Measurements from ENCODE around the gene WWTR1. TPM values are rescaled to one million over a fixed set of nuclear protein-coding genes. Genes with fewer than 3 reads are reported as not detected.
A peak's percentile ranks its signal among the peaks of the same experiment; 100 is the strongest.

Gene WWTR1
- total RNA-seq, 1 experiment from 2014 or later = 79.7 TPM

GRCh38 chr3:149673393-149673792 is 15.6 kb upstream of the WWTR1 start:
- peaks cover 3% of the 10 kb centered on the region; the same call in 1 of the 2 replicates for H3K9me2 ChIP-seq (replicated peaks; ENCODE audit: low read length)
- no peaks in the 10 kb centered on the region for H3F3A ChIP-seq (ENCODE audit: low read length, unreplicated experiment)
- no peaks in the 10 kb centered on the region for H3K27me3 ChIP-seq (ENCODE audit: low read length)
- H4K20me1 ChIP-seq (ENCODE audit: low read length) = no peaks in the 10 kb centered on the region
- H3K4me3 ChIP-seq (ENCODE audit: low read length) = no peak overlapping the region
- no TSS peak for BruUV-seq (replicated peaks)
- DNase-seq (peak; percentile 25), ATAC-seq (no peak)
- no peaks in the 10 kb centered on the region for H3K9me3 ChIP-seq (ENCODE audit: low read length)
- TF ChIP-seq CTCF (conservative IDR thresholded peaks at IDR 0.05; ENCODE audit: low read depth, low read length) (no peak), EZH2 (IDR thresholded peaks at IDR 0.05; ENCODE audit: low read length, unreplicated experiment) (no peak), EZH2phosphoT487 (IDR thresholded peaks at IDR 0.05; ENCODE audit: borderline replicate concordance, low read length) (no peak)
- H3K36me3 ChIP-seq (ENCODE audit: low read depth, low read length) = no peaks in the 10 kb centered on the region
- intact Hi-C loops (cut with micrococcal nuclease) = no loop called here
- H2AFZ ChIP-seq (ENCODE audit: low read length) = no peak overlapping the region
- peaks cover 7% of the 10 kb centered on the region for H3K4me1 ChIP-seq (ENCODE audit: insufficient read depth, low read length)
- ChIA-PET POLR2A (ENCODE audit: unreplicated experiment) (no interaction called here), CTCF (no interaction called here)
- H3K79me2 ChIP-seq (ENCODE audit: low read length) = no peaks in the 10 kb centered on the region
- no peak overlapping the region for H3K27ac ChIP-seq (ENCODE audit: low read length)
- H3K9ac ChIP-seq (ENCODE audit: low read length) = no peak overlapping the region
- H3K4me2 ChIP-seq (ENCODE audit: low read length) = no peak overlapping the region

GRCh38 chr3:149670742-149671492 is 13.1 kb upstream of the WWTR1 start:
- Histone ChIP-seq H3K9me2 (replicated peaks; ENCODE audit: low read length) (peaks cover 3% of the 10 kb centered on the region; the same call in 1 of the 2 replicates), H3K4me3 (ENCODE audit: low read length) (no peak overlapping the region), H3K27ac (ENCODE audit: low read length) (no peak overlapping the region), H3K36me3 (ENCODE audit: low read depth, low read length) (no peaks in the 10 kb centered on the region), H3F3A (ENCODE audit: low read length, unreplicated experiment) (no peaks in the 10 kb centered on the region), H2AFZ (ENCODE audit: low read length) (no peak overlapping the region), H3K9ac (ENCODE audit: low read length) (no peak overlapping the region), H3K9me3 (ENCODE audit: low read length) (no peaks in the 10 kb centered on the region), H3K27me3 (ENCODE audit: low read length) (no peaks in the 10 kb centered on the region), H3K4me1 (ENCODE audit: insufficient read depth, low read length) (no peaks in the 10 kb centered on the region), H4K20me1 (ENCODE audit: low read length) (no peaks in the 10 kb centered on the region), H3K4me2 (ENCODE audit: low read length) (no peak overlapping the region), H3K79me2 (ENCODE audit: low read length) (no peaks in the 10 kb centered on the region)
- POLR2A ChIA-PET (ENCODE audit: unreplicated experiment) = no interaction called here
- BruUV-seq (replicated peaks) = no TSS peak
- ATAC-seq (no peak), DNase-seq (no peak)
- CTCF ChIA-PET = no interaction called here
- intact Hi-C loops (cut with micrococcal nuclease) = no loop called here
- TF ChIP-seq CTCF (conservative IDR thresholded peaks at IDR 0.05; ENCODE audit: low read depth, low read length) (no peak), EZH2phosphoT487 (IDR thresholded peaks at IDR 0.05; ENCODE audit: borderline replicate concordance, low read length) (no peak), EZH2 (IDR thresholded peaks at IDR 0.05; ENCODE audit: low read length, unreplicated experiment) (no peak)

- BruUV-seq (replicated peaks) = no TSS peak
- no peak overlapping the region for H2AFZ ChIP-seq (ENCODE audit: low read length)
- no peaks in the 10 kb centered on the region for H3K9me3 ChIP-seq (ENCODE audit: low read length)
- H3K4me3 ChIP-seq (ENCODE audit: low read length) = no peak overlapping the region
- TF ChIP-seq EZH2 (IDR thresholded peaks at IDR 0.05; ENCODE audit: low read length, unreplicated experiment) = no peak
- no peak for TF ChIP-seq EZH2phosphoT487 (IDR thresholded peaks at IDR 0.05; ENCODE audit: borderline replicate concordance, low read length)
- no peaks in the 10 kb centered on the region for H4K20me1 ChIP-seq (ENCODE audit: low read length)
- H3K27me3 ChIP-seq (ENCODE audit: low read length) = no peaks in the 10 kb centered on the region
- H3K9ac ChIP-seq (ENCODE audit: low read length) = no peak overlapping the region
- no peak for DNase-seq
- CTCF ChIA-PET = no interaction called here
- no peak overlapping the region for H3K27ac ChIP-seq (ENCODE audit: low read length)
- intact Hi-C loops (cut with micrococcal nuclease) = no loop called here
- no peaks in the 10 kb centered on the region for H3K36me3 ChIP-seq (ENCODE audit: low read depth, low read length)
- H3K4me1 ChIP-seq (ENCODE audit: insufficient read depth, low read length) = no peaks in the 10 kb centered on the region
- no peak for ATAC-seq
- POLR2A ChIA-PET (ENCODE audit: unreplicated experiment) = no interaction called here
- H3K79me2 ChIP-seq (ENCODE audit: low read length) = no peaks in the 10 kb centered on the region
- no peak overlapping the region for H3K4me2 ChIP-seq (ENCODE audit: low read length)
- peaks cover 3% of the 10 kb centered on the region; the same call in 1 of the 2 replicates for H3K9me2 ChIP-seq (replicated peaks; ENCODE audit: low read length)
- no peaks in the 10 kb centered on the region for H3F3A ChIP-seq (ENCODE audit: low read length, unreplicated experiment)
Measured at GRCh38 chr3:149667576-149667975, 9.8 kb upstream of the WWTR1 start.

Measured in PC-3 (cell line).